H1 (cell line): ENCODE data around the gene USP36. TPM values are rescaled to one million over a fixed set of nuclear protein-coding genes. Genes with fewer than 3 reads are reported as not detected.

Source experiments
- BRCA1 ChIP-seq: IDR thresholded peaks from 2 replicates; pipeline ENCODE4 v1.6.1; 2012; ENCODE audit warnings: low read depth, low read length, improper control_type of control experiment
- FOSL1 ChIP-seq: IDR thresholded peaks from 2 replicates; pipeline ENCODE4 v1.6.1; 2011; ENCODE audit warnings: mild to moderate bottlenecking, low read depth, low read length, moderate library complexity; ENCODE audit not compliant: insufficient read depth
- KDM1A ChIP-seq: fragments of 200-600, 300-600 bp; sonication (generic); IDR thresholded peaks from 2 replicates; pipeline ENCODE4 v1.7.1; 2016; ENCODE audit warnings: mild to moderate bottlenecking, low read length, borderline replicate concordance
- POLR2A ChIP-seq, 2 experiments: IDR thresholded peaks; 1 replicate in 1 of 2; 2 replicates in 1 of 2; pipeline ENCODE4 v1.6.1; 2011; ENCODE audit warnings: low read depth in 2 of 2, low read length in 2 of 2, mild to moderate bottlenecking in 2 of 2; ENCODE audit errors: control extremely low read depth in 1 of 2
- SIN3A ChIP-seq, 2 experiments: IDR thresholded peaks in 1 of 2; conservative IDR thresholded peaks in 1 of 2; 2 replicates each; pipeline ENCODE4 v1.6.1; 2011 to 2012; ENCODE audit warnings: low read length in 2 of 2, improper control_type of control experiment in 1 of 2, low read depth in 1 of 2, mild to moderate bottlenecking in 1 of 2
- SP4 ChIP-seq: IDR thresholded peaks from 2 replicates; pipeline ENCODE4 v1.6.1; 2012; ENCODE audit warnings: low read length, inconsistent platforms
- TAF7 ChIP-seq: optimal IDR thresholded peaks from 2 replicates; pipeline ENCODE3; 2011; ENCODE audit warnings: low read depth, mild to moderate bottlenecking, inconsistent platforms, low read length, moderate library complexity, borderline replicate concordance
- TCF12 ChIP-seq: IDR thresholded peaks from 2 replicates; pipeline ENCODE4 v1.6.1; 2011; ENCODE audit warnings: low read depth, mild to moderate bottlenecking, low read length
- ZNF274 ChIP-seq: IDR thresholded peaks from 2 replicates; pipeline ENCODE4 v1.7.0; 2012; ENCODE audit warnings: low read length, borderline replicate concordance; ENCODE audit errors: extremely low read depth
- polyA plus RNA-seq, 7 experiments: library from polyadenylated mRNA; depleted of rRNA in 3 of 7; stranded (reverse) in 5 of 7; unstranded in 2 of 7; fragments of >200 nt in 5 of 7; fragments of 200-250 nt in 2 of 7; gene quantifications; 1 replicate in 5 of 7; 2 replicates in 1 of 7; 4 replicates in 1 of 7; pipeline versions ENCODE4 v1.2.1 to v1.2.3, GENCODE V29; 2011 to 2013; ENCODE audit warnings: missing spikeins in 2 of 7, mixed read lengths in 2 of 7
- total RNA-seq: library from RNA; stranded (reverse); fragmentation: NEBNext Ultra II Directional; extraction: Animal tissue kit (Norgen Biotek cat#: 25700); gene quantifications from 2 replicates; pipeline ENCODE4 v1.2.1, GENCODE V29; 2021
- TF ChIP-seq, protein P1 (sequence below): fragments of 300-600 bp; sonication (generic); IDR thresholded peaks from 2 replicates; pipeline ENCODE4 v1.7.1; 2012; ENCODE audit warnings: low read length, moderate library complexity, mild to moderate bottlenecking, inconsistent platforms; ENCODE audit not compliant: insufficient replicate concordance

USP36 gene
- total and polyA plus RNA-seq, 2 of the 8 experiments (the other 6 are each of a cell fraction or from before 2014, with no cell fraction given) = 40.7 to 67.7 TPM

DNA sequence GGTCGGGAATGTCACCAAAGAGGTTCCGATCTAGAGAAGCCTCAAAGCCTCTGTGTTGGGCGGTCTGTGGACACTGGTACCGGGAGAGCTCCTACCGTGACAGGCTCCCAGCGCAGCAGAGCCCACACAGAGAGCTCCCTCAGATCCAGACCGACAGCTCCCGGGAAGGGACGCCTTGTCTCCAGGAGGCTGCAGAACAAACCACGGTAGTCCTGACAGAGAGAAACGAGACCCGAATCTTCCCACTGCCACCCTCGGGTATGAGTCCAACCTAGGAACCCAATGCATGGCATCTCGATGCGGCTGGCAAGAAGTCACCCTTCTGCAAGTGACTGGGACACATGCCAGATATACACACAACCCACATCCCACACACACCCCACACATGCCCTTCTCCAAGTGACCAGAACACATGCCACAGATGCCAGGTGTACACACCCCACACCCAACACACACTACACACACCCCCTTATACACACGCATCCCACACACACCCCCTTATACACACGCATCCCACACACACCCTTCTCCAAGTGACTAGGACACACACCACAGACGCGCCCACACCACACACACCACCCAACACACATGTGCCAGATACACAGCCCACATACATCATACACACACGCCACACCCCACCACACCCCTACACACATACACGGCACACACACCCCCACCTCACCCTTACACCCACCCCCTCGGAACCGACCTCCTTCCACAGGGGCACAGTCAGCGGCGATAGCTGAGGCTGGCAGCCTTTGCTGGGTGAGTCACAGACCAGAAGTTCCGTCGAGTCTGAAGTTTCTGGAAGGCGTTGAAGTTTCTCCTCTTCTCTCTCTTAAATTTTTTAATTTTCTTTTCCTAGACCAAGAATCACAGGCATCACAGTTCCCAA is 42.7 kb downstream of the USP36 start (continued):
- TF ChIP-seq, protein P1, sequence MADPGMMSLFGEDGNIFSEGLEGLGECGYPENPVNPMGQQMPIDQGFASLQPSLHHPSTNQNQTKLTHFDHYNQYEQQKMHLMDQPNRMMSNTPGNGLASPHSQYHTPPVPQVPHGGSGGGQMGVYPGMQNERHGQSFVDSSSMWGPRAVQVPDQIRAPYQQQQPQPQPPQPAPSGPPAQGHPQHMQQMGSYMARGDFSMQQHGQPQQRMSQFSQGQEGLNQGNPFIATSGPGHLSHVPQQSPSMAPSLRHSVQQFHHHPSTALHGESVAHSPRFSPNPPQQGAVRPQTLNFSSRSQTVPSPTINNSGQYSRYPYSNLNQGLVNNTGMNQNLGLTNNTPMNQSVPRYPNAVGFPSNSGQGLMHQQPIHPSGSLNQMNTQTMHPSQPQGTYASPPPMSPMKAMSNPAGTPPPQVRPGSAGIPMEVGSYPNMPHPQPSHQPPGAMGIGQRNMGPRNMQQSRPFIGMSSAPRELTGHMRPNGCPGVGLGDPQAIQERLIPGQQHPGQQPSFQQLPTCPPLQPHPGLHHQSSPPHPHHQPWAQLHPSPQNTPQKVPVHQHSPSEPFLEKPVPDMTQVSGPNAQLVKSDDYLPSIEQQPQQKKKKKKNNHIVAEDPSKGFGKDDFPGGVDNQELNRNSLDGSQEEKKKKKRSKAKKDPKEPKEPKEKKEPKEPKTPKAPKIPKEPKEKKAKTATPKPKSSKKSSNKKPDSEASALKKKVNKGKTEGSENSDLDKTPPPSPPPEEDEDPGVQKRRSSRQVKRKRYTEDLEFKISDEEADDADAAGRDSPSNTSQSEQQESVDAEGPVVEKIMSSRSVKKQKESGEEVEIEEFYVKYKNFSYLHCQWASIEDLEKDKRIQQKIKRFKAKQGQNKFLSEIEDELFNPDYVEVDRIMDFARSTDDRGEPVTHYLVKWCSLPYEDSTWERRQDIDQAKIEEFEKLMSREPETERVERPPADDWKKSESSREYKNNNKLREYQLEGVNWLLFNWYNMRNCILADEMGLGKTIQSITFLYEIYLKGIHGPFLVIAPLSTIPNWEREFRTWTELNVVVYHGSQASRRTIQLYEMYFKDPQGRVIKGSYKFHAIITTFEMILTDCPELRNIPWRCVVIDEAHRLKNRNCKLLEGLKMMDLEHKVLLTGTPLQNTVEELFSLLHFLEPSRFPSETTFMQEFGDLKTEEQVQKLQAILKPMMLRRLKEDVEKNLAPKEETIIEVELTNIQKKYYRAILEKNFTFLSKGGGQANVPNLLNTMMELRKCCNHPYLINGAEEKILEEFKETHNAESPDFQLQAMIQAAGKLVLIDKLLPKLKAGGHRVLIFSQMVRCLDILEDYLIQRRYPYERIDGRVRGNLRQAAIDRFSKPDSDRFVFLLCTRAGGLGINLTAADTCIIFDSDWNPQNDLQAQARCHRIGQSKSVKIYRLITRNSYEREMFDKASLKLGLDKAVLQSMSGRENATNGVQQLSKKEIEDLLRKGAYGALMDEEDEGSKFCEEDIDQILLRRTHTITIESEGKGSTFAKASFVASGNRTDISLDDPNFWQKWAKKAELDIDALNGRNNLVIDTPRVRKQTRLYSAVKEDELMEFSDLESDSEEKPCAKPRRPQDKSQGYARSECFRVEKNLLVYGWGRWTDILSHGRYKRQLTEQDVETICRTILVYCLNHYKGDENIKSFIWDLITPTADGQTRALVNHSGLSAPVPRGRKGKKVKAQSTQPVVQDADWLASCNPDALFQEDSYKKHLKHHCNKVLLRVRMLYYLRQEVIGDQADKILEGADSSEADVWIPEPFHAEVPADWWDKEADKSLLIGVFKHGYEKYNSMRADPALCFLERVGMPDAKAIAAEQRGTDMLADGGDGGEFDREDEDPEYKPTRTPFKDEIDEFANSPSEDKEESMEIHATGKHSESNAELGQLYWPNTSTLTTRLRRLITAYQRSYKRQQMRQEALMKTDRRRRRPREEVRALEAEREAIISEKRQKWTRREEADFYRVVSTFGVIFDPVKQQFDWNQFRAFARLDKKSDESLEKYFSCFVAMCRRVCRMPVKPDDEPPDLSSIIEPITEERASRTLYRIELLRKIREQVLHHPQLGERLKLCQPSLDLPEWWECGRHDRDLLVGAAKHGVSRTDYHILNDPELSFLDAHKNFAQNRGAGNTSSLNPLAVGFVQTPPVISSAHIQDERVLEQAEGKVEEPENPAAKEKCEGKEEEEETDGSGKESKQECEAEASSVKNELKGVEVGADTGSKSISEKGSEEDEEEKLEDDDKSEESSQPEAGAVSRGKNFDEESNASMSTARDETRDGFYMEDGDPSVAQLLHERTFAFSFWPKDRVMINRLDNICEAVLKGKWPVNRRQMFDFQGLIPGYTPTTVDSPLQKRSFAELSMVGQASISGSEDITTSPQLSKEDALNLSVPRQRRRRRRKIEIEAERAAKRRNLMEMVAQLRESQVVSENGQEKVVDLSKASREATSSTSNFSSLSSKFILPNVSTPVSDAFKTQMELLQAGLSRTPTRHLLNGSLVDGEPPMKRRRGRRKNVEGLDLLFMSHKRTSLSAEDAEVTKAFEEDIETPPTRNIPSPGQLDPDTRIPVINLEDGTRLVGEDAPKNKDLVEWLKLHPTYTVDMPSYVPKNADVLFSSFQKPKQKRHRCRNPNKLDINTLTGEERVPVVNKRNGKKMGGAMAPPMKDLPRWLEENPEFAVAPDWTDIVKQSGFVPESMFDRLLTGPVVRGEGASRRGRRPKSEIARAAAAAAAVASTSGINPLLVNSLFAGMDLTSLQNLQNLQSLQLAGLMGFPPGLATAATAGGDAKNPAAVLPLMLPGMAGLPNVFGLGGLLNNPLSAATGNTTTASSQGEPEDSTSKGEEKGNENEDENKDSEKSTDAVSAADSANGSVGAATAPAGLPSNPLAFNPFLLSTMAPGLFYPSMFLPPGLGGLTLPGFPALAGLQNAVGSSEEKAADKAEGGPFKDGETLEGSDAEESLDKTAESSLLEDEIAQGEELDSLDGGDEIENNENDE = no peak
- TF ChIP-seq POLR2A (IDR thresholded peaks at IDR 0.05; ENCODE audit: control extremely low read depth in 1 of 2, low read depth in 2 of 2, low read length in 2 of 2) (no peak), BRCA1 (no peak), FOSL1 (no peak), SIN3A (conservative IDR thresholded peaks at IDR 0.05 in 1 of 2, IDR thresholded peaks at IDR 0.05 in 1 of 2; ENCODE audit: low read depth in 1 of 2, low read length in 2 of 2) (no peak), TAF7 (no peak), ZNF274 (no peak), SP4 (no peak), TCF12 (no peak), KDM1A (no peak)
